ENCODE data around the gene SLC66A1. TPM values are rescaled to one million over a fixed set of nuclear protein-coding genes. Genes with fewer than 3 reads are reported as not detected.
"Not testable (repeated sequence)": the region's sequence is repeated elsewhere in the genome, so short reads cannot be mapped to it uniquely, and the experiment has no call there.

Gene SLC66A1
- polyA plus RNA-seq, 4 donors: 12.0 to 15.7 (median 12.3) TPM

DNA sequence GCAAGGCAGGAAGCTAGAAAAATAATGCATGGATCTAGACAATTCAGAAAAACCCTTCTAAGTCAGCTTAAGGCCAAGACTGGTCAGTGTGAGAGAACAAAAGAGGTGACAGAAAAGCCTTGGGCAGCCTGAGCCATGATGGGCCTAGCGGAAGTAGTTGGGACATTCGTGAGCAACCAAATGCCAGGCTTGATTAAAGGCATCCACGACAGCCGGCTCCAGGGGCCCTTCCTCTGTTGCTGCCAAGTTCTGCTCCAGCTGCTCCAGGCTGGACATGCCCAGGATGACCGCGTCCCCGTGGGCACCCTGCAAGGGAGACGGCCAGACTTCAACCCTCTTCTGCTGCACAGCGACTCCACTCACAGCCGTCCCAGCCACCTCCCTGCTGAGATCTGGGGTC lies 8.0 kb upstream of the SLC66A1 start:
- DNase-seq (ENCODE audit: low read depth in 4 of 4, low spot score in 3 of 4): not testable (repeated sequence)

- no peak for DNase-seq (ENCODE audit: low read depth in 4 of 4, low spot score in 3 of 4)
Measured at GRCh38 chr1:19305880-19306279, 6.2 kb upstream of the SLC66A1 start.

DNA sequence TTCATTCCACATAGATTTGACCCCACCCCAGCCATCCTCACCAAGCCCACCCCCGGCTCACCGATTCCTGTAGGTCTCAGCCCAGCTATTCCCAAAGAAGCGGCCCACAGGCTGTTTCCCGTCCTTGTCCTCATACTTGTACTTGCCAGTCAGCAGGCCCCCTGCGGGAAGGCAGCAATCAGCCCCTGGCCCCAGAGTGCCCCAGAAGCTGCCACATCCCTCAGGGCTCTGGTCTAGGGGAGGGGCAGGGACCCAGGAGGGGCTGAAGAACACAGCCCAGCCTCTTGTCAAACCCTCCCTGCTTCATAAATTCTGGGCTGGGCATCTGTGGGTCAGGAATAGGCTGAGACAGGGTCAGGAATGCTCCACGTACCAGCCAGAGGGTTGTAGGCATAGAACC lies 5.2 kb upstream of the SLC66A1 start:
- DNase-seq (ENCODE audit: low read depth in 4 of 4, low spot score in 3 of 4): no peak

- DNase-seq (ENCODE audit: low read depth in 4 of 4, low spot score in 3 of 4): no peak
Measured at GRCh38 chr1:19307794-19308508, 4.2 kb upstream of the SLC66A1 start.

DNA sequence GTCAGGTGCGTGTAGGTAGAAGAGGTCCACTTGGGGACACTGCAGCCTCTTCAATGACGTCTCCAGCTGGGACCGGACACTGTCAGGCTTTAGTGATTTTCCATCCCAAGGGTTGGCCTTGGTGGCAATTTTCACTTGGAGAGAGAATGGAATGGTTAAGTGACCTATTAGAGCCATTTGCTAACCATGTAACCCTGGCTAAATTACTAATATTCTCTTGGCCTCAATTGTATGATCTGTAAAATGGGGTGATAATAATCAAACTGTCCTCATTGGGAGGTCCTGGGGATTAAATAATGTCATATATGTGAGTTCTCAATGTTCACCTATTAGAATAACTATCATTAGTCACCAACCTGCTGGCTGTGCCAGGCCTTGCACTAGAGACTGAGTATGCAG lies 3.6 kb upstream of the SLC66A1 start:
- DNase-seq (ENCODE audit: low read depth in 4 of 4, low spot score in 3 of 4): no peak

- no peak for DNase-seq (ENCODE audit: low read depth in 4 of 4, low spot score in 3 of 4)
Measured at GRCh38 chr1:19309123-19309813, 2.9 kb upstream of the SLC66A1 start.

- no peak for DNase-seq (ENCODE audit: low read depth in 4 of 4, low spot score in 3 of 4)
Measured at GRCh38 chr1:19310061-19310460, 2.1 kb upstream of the SLC66A1 start.

- DNase-seq (ENCODE audit: low read depth in 4 of 4, low spot score in 3 of 4): no peak
Measured at GRCh38 chr1:19310720-19311502, 1.2 kb upstream of the SLC66A1 start.

DNA sequence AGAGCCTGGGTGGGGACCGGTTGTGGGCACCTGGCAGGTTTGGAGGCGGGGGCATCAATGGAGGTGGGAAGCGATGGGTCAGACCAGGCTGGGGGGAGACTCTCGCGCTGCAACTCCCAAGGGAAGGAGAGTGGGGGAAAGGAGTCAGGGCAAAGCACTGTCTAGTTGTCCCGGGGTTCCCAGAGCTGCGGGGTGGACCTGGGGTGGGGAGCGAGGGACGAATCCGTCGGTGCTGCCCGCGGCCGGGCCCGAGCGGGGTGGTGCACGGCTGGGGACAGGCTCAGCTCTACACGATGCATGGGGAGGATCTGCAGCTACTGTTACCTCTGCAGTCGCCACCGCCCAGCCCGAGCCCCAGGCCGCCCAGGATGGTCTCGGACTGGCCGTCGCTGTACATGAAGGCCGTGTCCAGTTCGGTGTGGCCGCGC lies 609 bp upstream of the SLC66A1 start:
- no peak for DNase-seq (ENCODE audit: low read depth in 4 of 4, low spot score in 3 of 4)

- no peak for DNase-seq (ENCODE audit: low read depth in 4 of 4, low spot score in 3 of 4)
Measured at GRCh38 chr1:19312782-19313635, 883 bp downstream of the SLC66A1 start.

DNA sequence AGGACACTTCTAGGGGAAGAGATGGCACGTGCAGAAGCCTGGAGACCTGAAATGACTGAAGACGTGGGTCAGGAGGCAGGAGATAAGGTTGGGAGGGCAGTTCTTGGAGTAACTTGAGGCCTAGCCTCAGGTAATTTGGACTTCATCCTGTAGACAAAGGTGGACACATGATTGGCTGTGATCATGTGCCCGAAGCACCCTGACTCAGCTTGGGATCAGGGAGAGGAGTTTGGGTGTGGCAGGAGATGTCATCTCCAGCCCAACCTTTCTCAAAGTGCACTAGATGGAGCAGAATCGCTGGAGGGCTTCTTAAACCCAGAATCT lies 1.5 kb downstream of the SLC66A1 start:
- DNase-seq (ENCODE audit: low read depth in 4 of 4, low spot score in 3 of 4): no peak

- no peak for DNase-seq (ENCODE audit: low read depth in 4 of 4, low spot score in 3 of 4)
Measured at GRCh38 chr1:19313961-19314882, 2.1 kb downstream of the SLC66A1 start.

DNA sequence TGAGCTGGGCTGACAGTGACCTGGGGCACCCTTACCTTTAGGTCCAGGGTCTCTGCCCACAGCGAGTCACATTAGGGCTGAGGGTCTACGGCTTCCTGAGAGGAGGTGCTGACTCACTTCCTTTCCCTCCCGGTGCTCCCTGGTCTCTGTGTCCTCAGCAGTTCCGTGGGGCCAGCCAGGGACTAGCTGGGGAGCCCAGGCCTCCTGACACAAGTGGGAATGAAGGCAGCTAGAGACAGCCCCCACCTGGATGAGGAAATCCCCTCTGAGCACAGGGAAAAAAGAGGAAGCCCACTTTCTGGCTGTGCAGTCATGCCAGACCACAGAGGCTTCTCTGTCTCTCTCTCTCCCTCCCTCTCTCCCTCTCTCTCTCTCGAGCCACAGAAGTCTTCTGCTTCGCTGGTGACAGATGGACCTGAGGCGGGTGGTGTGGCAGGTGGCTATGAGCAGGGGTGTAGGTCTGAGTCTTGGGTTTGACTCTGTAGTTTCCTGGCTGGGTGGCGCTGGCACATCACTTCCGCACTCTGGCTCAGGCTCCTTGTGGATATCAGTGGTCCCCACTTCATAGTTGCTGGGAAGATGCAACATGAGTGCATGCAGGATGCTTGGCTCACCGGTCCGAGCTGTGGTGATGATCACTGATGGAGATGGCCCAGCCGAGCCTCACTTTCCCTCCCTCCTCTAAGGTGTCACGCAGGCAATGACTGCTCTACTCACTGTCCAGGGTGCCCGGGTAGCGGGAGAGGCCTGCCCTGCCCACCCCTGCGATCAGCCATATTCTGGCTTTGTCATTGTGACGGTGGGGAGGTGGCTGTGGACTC lies 3.5 kb downstream of the SLC66A1 start:
- DNase-seq (ENCODE audit: low read depth in 4 of 4, low spot score in 3 of 4): no peak

GRCh38 chr1:19317126-19317910 lies 5.2 kb downstream of the SLC66A1 start:
- DNase-seq (ENCODE audit: low read depth in 4 of 4, low spot score in 3 of 4): no peak

DNA sequence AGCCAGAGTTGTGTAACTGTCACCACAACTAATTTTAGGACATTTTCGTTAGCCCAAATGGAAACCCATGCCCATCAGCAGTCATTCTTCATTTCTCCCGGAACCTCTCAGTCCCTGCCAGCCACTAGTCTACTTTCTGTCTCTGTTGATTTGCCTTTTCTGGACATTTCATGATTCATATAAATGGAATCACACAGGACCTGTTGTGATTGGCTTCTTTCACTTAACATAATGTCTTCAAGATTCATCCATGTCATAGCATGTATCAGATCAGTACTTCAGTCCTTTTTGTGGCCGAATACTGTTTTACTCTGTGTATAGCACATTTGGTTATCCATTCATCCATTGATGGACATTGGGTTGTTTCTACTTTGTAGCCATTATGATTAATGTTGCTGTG lies 7.1 kb downstream of the SLC66A1 start:
- DNase-seq (ENCODE audit: low read depth in 4 of 4, low spot score in 3 of 4): no peak

DNA sequence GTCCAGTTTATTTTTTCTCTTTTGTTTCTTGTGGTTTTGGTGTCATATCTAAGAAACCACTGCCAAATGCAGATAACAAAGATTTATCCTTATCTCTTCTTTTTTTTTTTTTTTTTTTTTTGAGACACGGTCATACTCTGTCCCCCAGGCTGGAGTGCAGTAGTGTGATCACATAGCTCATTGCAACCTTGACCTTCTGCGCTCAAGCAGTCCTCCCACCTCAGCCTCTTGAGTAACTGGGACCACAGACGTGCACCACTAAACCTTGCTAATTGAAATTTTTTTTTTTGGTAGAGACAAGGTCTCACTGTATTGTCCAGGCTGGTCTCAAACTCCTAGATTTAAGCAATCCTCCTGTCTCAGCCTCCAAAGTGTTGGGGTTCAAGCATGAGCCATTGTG lies 8.9 kb downstream of the SLC66A1 start:
- DNase-seq (ENCODE audit: low read depth in 4 of 4, low spot score in 3 of 4): no peak

GRCh38 chr1:19322481-19322880 lies 10.4 kb downstream of the SLC66A1 start:
- no peak for DNase-seq (ENCODE audit: low read depth in 4 of 4, low spot score in 3 of 4)
